GM21786 (cell line): Measurements from ENCODE around the gene MYCBP2.
A peak's percentile ranks its signal among the peaks of the same experiment; 100 is the strongest.
"Not testable (repeated sequence)": the region's sequence is repeated elsewhere in the genome, so short reads cannot be mapped to it uniquely, and the experiment has no call there.

Source experiments
- ATAC-seq: cut with Tn5 transposase; IDR thresholded peaks from one replicate; pipeline ENCODE4 v1.9.1; 2021; ENCODE audit not compliant: unreplicated experiment

The MYCBP2 gene

GRCh38 chr13:77299587-77299986 lies 27.3 kb downstream of the MYCBP2 start:
- ATAC-seq, result no peak

DNA sequence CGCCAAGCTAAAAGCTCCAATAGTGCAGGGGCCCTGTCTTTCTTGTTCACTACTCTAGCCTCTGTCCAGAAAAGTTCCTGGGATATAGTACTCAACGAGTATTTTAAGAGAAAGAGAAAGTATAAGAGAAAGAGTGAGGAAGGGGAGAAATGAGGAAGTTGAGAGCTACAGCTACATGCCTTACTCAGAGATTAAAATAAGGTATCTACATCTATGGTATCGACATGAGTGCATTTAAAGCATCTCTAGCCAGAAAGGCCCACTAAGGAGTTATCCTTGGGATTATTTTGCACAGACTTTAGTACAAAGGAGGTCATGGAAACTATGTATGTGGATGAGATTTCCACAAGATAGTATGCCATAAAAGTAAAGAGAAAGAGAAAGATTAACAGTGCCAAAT lies 28.5 kb downstream of the MYCBP2 start:
- peak; percentile 74 for ATAC-seq

DNA sequence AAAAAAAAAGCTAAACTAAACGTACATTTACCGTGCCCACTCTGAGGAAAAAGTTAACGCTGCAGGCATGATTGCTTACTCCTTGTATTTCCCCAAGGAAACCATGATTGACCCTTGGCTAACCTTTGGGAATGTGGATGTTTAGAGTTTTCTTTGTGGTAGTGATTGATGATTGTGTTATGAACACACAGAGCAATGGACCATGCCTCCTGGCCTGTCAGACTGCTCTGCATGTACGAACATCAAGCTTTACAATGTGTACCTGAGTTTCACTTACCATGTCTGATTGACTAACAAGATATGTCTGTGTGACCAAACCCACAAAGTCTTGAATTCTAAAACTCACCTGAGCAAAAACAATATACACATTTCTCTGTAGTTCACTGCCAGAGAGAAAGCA lies 35.1 kb downstream of the MYCBP2 start:
- ATAC-seq, result no peak

GRCh38 chr13:77290342-77290741 lies 36.6 kb downstream of the MYCBP2 start:
- no peak for ATAC-seq

DNA sequence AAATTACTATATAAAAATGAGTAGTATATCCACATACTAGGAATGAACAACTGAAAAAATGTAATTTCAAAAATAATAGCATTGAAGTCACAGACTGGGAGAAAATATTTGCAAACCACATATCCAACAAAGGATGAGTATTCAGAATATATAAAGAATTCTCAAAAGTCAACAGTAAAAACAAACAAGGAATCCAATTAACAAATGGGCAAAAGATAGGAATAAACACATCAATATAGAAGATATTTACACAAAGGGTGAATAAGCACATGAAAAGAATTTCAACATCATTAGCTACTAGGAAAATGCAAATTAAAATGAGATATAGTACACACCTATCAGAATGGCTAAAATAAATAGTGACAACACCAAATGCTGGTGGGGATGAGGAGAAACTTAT lies 37.0 kb downstream of the MYCBP2 start:
- ATAC-seq, result no peak

DNA sequence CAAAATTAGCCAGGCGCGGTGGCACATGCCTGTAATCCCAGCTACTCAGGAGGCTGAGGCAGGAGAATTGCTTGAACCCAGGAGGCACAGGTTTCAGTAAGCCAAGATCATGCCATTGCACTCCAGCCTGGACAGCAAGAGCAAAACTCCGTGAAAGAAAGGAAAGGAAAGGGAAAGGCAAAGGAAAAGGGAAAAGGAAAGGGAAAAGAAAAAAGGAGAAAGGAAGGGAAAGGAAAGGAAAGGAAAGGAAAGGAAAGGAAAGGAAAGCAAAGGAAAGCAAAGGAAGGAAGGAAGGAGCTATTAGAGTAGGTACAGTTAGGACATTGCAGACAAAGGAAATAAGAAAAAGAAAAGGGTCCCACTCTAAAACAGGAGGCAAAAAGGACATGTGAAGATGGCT lies 41.3 kb downstream of the MYCBP2 start:
- ATAC-seq, result not testable (repeated sequence)

DNA sequence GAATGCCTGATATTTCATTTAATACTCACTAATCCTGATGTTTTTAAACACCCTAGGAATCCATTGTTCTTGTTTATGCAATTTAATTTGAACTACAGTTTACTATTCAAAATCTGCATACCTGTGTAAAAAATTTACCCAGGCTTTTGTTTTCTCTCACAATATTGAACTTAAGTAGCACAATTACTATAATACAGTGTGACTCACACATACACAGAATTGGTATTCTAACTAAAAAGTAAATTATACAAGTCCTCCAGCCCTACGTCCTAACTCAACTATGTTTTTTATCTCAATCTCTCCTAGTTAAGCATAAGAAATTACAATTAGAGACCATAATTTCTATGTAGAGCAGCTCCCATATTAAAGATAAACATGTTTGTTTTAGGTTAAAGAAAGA lies 41.8 kb downstream of the MYCBP2 start:
- ATAC-seq, result no peak

DNA sequence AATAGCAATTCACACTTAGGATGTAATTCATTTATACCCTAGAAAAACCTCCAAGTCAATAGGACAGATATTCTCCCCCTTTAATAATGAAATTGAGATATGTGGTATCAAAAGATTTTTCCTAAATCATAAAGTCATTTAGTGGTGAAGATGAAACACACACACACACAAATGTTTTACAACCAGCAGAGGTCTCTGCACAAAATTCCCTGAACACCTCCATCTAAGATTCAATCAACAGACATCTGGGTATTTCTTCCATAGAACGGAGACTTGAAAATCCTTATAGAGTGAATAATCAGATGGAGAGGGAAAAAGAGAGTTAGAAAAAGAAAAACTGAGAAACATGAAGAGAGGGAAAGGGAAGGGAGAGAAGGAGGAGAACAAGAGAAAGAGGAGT lies 52.8 kb downstream of the MYCBP2 start:
- ATAC-seq, result no peak

DNA sequence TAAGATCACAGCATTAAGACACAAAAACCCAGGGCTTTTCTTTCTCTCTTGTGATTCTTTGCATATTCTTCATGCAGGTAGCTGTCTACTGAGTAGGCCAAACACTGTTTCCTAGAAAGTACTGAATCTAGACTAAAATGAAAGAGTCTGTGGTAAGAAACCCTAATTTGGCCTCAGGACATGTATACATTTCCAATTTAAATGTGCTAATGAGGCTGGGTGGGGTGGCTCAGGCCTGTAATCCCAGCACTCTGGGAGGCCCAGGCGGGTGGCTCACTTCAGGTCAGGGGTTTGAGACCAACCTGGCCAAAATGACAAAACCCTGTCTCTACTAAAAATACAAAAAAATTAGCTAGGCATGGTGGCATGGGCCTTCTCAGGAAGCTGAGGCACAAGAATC lies 57.8 kb downstream of the MYCBP2 start:
- no peak for ATAC-seq

GRCh38 chr13:77267362-77267761 lies 59.5 kb downstream of the MYCBP2 start:
- no peak for ATAC-seq

- ATAC-seq, result no peak
These were observed 61.6 kb downstream of the MYCBP2 start for GRCh38 chr13:77265336-77265735.

DNA sequence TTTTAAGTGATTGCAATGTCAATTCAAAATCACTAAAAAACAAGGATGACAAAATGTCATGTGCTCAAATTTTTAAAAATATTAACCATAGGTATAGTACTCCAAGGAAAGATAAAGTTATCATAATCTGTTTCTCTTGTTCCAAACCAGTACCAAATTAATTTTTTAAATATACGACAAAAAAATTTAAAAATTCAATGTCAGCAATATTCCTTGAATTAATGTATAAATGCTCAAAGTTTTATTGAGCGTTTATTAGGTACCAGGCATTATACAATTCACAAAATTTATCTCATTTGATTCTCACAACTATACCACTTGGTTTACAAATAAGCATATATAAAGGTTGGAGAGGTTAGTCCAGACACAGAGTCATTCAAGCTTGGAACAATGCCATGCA lies 64.7 kb downstream of the MYCBP2 start:
- no peak for ATAC-seq

DNA sequence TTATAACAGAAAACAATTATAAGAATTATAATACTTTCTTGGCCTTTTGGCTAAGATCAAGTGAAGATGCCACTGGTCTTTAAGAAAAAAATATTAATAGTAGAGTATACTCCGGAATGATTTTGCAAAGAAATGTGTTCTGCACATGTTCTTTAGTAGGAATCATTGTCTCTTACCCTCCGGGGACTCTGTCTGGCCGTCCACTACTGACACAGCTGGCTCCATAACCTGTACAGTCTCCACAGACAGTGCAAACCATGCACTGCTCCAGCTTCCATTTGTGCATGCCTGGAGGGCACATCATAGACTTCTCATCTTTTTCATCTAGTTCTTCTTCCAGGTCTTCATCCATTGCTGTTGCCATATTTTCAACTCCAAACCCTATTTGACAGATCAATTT lies 75.9 kb downstream of the MYCBP2 start:
- ATAC-seq, result no peak

- not testable (repeated sequence) for ATAC-seq
These were observed 81.7 kb downstream of the MYCBP2 start for GRCh38 chr13:77245224-77245623.

- ATAC-seq, result no peak
These were observed 87.6 kb downstream of the MYCBP2 start for GRCh38 chr13:77239312-77239711.

GRCh38 chr13:77235456-77236022 lies 91.4 kb downstream of the MYCBP2 start:
- no peak for ATAC-seq

- ATAC-seq, result no peak
These were observed 93.7 kb downstream of the MYCBP2 start for GRCh38 chr13:77233159-77233558.

- no peak for ATAC-seq
These were observed 96.3 kb downstream of the MYCBP2 start for GRCh38 chr13:77230560-77230959.

- no peak for ATAC-seq
These were observed 100.9 kb downstream of the MYCBP2 start for GRCh38 chr13:77225946-77226345.

GRCh38 chr13:77222909-77223308 lies 104.0 kb downstream of the MYCBP2 start:
- peak; percentile 71 for ATAC-seq

DNA sequence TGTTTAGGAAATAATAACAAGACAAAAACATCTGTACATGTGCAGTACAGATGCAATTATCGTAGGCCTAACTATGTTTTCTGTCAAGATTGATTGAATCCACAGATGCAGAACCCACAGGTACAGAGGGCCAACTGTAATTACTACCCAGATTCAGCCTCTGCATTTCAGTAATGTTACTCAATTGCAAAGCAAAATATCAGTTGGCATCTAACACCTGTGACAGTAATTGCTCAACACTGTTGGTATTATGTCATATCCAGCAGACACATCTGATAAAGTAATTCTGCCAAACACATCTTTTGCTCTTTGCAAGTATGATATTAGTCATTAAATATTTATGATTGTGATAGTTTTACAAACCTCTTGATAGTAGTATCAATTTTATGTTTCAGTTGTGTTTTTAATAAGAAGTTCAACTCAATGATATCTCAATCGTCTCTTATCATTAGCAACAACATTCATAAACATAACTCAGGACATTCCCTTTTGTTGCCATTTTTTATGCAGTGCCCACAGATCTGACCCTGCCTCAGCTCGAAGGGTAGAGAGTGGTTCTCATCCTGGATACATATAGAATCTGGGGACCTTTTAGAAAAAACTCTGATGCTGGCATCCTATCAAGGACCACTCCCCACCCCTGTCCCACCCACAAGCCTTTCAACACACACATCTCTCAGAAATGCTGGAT lies 104.7 kb downstream of the MYCBP2 start:
- ATAC-seq, result no peak

DNA sequence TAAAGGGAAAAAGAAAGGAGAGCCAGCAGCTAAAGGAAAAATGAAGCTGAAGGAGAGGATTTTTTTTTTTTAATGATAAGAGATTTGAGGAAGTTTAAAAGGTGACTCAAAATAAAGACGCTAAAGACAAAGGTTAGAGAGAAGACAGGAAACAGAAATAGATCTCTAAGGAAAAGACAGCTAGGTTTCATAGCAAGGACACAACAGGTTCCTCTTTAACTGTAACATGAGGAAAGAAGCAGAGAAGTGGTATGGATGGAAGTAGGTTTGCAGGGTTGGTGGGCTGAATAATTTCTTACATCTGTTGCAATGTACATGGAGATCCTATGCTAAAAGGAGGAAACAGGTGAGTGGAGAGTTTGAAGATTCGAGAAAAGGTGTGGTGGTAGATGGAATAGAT lies 107.5 kb downstream of the MYCBP2 start:
- ATAC-seq, result no peak

GRCh38 chr13:77218274-77218673 lies 108.6 kb downstream of the MYCBP2 start:
- ATAC-seq, result no peak
